Breast epithelium (tissue), 3 donors: ENCODE results near the gene BCL2A1.

Experiments
- CTCF ChIP-seq, 3 donors: fragments of 450-650 bp; IDR thresholded peaks; one replicate each; pipeline ENCODE4 v1.5.1; 2016 to 2017; ENCODE audit warnings: antibody characterized with exemption in 3 of 3, mild to moderate bottlenecking in 3 of 3, moderate library complexity in 3 of 3
- POLR2A ChIP-seq: fragments of 450-650 bp; IDR thresholded peaks from one replicate; pipeline ENCODE4 v1.6.1; 2016; ENCODE audit warnings: antibody characterized with exemption, mild to moderate bottlenecking, moderate library complexity

- TF ChIP-seq CTCF (IDR thresholded peaks at IDR 0.05) (no peak), POLR2A (no peak)
Measured at GRCh38 chr15:80011596-80011995, 40.6 kb upstream of the BCL2A1 start.
